NB4 (cell line): ENCODE measurements around the gene SCNN1B.

ENCODE experiments used
- CTCF ChIP-seq: IDR thresholded peaks from one replicate; pipeline ENCODE4 v1.5.1; 2012; ENCODE audit warnings: low read depth, low read length
- POLR2A ChIP-seq: IDR thresholded peaks from 2 replicates; pipeline ENCODE4 v1.6.1; 2011; ENCODE audit warnings: mild to moderate bottlenecking; ENCODE audit not compliant: insufficient read length; ENCODE audit errors: extremely low read depth

- no peak for TF ChIP-seq POLR2A
- TF ChIP-seq CTCF = no peak
Observed at GRCh38 chr16:23397464-23397863, 95.4 kb downstream of the SCNN1B start.
